HG03432 (cell line): Measurements from ENCODE around the gene HEMGN.

Source experiments
- ATAC-seq: cut with Tn5 transposase; IDR thresholded peaks from one replicate; pipeline ENCODE4 v1.9.1; 2021; ENCODE audit warnings: mild to moderate bottlenecking, moderate library complexity; ENCODE audit not compliant: unreplicated experiment

The HEMGN gene

DNA sequence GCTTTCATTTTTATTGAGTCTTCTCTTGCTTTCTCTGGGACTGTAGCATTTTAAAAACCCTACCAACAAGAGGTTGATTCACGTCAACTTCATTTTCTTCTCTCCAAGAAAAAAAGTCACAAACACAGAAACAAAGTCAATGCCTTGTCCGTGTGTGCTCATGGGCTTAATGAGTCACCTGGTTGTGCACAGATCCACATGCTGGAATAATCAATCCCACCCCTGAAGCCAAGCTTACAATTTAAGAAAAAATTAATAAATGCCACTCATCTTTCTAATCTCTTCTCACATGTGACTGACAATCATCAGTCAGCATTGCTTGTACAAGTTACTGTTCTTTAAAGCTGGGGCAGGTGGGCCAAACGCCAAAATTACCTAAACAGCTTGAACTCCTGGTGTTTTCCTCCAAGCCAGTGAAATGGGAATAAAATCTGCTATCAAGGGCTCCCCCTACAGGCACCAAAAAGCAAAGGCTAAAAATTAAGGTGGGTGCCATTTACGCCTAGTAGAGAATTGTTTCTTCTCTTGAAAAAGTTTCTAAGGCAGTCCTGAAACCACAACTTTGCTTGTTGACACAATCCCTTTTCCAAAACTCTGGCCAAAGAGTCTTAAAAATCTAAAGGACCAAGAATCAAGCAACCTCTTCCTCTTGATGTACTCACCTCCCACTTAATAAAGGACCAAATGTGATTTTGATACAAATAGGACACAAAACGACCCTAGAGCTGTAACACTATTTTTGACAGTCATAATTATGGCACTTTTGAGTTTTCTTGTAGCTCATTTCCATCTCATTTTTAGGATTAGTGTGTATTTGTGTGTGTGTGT lies 37.0 kb downstream of the HEMGN start:
- no peak for ATAC-seq

DNA sequence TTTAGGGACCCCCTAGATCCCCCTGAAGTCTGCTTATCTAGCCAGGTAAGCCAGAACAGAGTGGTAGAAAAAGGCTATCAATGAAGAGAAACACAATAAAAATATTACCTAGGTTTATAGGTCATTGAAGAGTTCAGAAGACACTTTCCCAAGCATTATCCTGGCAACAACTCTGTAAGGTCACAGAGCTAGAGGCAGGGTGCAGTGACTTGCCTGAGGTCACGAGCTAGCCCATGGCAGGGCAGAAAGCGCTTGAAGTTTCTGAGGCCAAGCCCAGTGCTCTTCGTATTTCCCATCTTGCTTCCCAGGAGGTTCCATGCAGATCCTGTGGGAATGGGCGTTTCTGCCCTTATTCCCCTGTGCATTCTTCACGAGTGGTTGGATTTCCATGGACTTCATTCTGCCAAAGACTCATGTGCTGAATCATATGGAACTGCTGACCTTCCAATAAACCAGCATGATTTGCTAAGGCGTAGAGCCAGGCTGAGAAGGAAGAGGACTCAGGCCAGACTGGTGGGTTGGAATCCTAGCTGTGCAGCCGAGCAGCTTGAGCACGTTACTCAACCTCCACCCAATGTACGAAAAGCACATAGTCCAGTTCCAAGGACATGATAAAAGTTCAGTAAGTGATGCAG lies 37.8 kb downstream of the HEMGN start:
- ATAC-seq = no peak

DNA sequence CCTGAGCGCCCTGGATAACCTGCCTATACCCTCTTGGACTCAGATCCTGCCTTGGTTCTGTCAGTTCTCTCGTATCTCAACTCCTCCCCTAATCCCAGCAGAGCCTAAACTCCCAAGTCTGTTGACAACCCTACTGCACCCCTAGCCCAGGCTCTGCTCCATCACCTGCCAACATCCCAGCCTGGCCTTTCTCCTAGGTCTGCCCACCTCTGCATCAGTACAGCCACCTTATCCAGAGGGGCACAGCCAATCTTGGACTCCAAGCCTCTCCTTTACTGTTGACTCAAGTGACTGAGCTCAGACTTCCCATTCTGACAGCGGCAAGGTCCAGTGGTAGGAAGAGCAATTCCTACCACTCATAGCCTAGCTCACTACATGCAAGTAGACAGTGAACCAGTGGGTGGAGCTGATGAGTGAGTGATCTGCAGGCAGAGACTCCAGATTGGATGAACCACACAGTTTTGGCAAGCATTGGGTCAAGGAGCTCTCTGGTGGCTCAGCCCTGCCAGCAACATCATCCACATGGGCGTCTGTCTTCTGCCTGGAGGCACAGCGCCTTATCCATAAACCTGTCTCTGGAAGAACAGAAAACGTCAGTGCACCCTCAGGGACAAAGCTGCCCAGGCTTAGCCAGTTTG lies 42.2 kb downstream of the HEMGN start:
- no peak for ATAC-seq

DNA sequence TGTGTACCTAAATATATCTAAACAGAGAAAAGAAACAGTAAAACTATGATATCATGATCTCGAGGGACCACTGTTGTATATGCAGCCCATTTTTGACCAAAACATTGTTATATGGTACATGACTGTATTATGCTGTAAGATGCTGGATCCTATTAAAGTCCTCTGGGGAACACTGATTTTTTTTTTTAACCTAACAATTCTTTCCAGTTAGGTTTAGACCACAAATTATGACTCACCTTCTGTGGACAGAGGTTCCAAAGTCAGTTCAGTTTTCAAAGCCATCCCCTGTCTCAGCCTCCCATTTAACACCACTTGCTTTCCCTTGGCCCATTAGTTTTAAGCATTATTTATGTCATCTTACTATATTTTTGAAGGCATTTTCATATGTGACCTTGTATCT lies 42.8 kb downstream of the HEMGN start:
- no peak for ATAC-seq

DNA sequence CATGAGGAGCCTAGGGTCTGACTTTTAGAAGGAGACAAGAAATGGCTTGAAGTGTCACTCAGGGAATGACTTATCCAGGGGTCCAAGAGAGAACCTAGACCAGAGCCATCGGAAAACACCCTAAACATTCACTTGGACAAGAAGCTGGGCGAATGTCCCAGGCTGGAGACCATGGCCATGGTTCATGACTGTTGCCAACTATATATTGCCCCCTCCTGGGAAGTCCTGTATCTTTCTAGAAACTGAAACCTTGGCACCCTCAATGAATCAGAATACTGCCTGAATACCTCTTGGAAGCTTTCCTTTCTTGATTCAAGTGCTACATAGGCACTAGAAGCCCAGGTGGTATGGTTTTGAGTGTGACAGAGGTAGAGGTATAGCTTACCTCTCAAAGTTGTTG lies 45.6 kb downstream of the HEMGN start:
- no peak for ATAC-seq

DNA sequence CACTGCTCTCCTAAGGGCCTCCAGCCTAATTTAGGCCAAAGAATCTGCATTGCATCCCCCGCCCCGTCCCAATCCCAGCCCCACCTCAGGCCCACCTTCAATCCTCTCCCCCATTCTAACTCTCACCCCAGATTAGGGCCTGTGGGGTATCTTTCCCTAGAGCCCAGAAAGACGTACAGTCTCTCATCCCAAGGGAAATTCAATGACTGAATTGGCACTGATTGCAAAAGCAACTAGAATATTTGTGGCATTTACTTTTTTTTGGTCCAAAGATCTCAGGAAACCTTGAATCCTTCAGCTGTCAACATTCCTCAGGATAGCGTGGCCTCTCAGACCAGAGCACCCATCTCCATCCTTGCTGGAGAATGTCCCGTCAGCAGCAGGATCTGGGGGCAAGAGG lies 46.2 kb downstream of the HEMGN start:
- ATAC-seq = no peak

DNA sequence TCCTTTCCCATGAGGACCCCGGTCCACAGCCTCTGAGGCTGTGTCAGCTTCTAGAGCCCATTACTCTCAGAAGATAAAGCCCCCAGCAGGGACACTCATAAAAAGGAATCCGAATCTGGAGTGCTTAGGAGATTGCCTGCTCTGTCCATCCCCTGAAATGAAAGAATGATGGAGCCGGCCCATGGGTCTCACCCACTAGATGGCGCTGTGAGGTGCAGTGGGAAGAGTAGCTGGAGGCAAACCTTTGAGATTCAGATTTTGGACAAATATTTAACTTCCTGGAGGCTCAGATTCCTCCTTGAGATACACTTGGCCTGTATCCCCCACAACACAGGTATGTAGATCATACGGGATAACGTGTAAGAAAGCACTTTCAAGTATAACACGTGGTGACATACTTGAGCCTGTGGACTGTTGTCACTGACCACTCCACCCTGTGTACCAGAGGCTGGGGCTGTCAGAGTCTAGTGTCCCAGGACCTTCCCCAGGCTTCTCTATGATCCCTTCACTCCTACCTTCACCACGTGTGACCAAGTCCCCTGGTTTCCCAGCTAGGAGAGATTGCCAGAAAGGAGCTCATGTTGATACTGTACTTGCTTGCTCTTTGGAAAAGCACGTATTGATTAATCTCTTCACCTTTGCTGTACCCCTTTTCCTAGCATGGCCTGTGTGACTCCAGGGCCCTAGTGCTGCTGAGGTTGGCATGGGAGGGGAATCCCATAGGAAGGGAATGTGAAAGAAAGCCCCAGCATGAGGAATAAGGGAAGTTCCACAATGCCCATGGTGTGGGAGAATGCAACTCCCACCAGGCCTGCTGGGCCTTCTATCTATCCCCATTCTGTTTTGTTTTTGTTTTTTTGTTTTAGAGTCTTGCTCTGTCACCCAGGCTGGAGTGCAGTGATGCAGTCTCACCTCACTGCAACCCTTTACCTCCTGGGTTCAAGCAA lies 47.8 kb downstream of the HEMGN start:
- no peak for ATAC-seq

DNA sequence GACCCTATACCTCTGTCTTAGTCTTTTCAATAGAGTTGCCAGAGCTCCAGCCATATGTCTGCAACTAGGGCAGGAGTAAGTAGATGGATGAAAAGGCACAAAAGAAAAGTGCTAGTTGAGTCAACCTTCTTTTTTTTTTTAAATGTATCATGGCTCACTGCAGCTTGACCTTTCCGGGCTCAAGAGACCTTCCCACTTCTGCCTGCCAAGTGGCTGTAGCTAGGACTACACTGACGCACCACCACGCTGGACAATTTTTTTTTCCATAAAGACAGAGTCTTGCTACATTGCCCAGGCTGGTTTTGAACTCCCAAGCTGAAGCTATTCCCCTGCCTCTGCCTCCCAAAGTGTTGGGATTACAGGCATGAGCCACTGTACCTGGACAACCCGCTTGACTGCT lies 57.6 kb downstream of the HEMGN start:
- no peak for ATAC-seq
